ENCODE results near the gene FANCE.

The FANCE gene

DNA sequence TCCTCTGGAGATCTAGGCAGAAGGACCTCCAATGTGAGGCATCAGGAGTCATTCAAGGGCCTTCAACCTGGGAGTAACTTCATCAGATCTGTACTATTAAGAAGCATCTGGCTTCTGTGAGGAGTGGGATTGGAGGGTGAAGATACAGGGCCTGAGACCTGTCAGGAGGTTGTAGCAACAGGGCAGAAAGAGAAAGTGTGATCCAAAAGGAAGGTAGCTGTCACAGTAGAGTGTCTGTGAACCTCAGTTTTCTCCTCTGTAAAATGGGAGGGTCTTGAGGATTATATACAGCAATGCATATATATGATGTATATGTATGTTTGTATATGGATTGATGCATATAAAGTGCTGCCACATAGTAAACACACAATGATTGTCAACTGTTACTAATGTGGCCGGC lies 13.5 kb downstream of the FANCE start:
- in situ Hi-C loops (cut with MboI; ENCODE audit: low sequenced_read_pairs) = no loop called here

- in situ Hi-C loops (cut with MboI; ENCODE audit: low sequenced_read_pairs) = no loop called here
These were observed 16.2 kb downstream of the FANCE start, which contains the start of gene RPL10A for GRCh38 chr6:35468181-35468979. TSS of gene RPL10A (plus strand) at chr6:35468401. CDS start at chr6:35468435, 34 bp downstream.

DNA sequence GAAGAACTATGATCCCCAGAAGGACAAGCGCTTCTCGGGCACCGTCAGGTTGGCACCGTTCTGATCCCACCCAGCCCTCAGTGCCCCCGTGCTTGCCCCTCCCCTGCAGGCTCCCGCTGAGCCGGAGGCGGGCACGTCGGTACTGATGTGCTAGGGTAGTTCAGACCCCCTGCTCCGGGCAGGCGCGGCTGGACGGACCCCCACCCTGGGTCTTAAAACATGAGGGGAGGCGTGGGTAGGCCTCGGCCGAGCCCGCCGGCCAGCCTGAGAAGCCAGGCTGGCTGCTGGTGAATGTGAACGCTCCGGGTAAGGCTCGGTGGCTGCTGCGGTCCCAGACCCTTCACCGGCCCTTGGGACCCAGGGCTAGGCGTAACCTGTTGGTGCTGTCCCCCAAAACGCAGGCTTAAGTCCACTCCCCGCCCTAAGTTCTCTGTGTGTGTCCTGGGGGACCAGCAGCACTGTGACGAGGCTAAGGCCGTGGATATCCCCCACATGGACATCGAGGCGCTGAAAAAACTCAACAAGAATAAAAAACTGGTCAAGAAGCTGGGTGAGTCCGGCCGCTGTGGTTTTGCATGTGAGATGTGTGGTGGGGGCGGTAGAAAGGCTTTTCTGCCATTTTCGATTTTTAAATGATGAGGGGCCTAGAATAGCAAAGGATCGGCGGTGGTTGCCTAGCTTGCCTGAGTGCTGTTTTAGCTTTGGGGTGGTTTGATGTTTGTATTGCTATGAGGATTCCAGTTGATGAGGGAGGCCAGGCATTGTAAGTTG lies 17.0 kb downstream of the FANCE start:
- in situ Hi-C loops (cut with MboI; ENCODE audit: low sequenced_read_pairs) = no loop called here

DNA sequence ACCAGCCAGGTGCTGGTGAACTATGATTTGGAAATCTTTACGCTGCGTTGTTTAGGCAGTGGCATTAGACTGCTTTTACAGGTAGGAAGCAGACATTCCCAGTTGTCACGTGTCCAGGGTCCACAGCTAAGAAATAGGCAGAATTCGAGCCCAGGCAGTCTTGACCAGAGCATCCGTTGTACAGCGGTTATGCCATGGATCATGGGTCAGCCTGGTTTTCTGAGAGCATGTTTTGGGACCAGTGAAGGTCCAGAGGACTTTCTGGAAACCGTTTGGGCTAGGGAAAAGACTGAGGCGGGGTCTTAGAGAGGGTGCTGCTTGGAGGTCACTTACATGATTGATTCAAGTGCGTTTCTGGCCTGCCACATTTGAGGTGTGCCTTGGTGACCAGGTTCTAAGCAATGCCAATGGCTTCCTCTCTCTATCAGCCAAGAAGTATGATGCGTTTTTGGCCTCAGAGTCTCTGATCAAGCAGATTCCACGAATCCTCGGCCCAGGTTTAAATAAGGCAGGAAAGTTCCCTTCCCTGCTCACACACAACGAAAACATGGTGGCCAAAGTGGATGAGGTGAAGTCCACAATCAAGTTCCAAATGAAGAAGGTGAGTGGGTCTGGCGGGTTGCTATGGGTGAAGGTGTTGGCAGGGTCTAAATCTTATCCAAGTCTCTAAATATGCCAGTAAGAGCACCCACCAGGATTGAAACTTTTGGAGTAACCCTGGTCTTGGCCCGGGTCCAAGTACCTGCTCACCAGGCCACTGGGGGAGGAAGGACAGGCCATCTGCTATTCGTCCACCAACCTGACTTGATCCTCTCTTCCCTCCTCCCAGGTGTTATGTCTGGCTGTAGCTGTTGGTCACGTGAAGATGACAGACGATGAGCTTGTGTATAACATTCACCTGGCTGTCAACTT lies 17.9 kb downstream of the FANCE start:
- in situ Hi-C loops (cut with MboI; ENCODE audit: low sequenced_read_pairs) = no loop called here

GRCh38 chr6:35470663-35471120 lies 18.6 kb downstream of the FANCE start:
- in situ Hi-C loops (cut with MboI; ENCODE audit: low sequenced_read_pairs) = no loop called here

GRCh38 chr6:35471836-35472345 lies 19.8 kb downstream of the FANCE start:
- in situ Hi-C loops (cut with MboI; ENCODE audit: low sequenced_read_pairs) = no loop called here

GRCh38 chr6:35473075-35473849 lies 21.1 kb downstream of the FANCE start:
- in situ Hi-C loops (cut with MboI; ENCODE audit: low sequenced_read_pairs) = no loop called here

DNA sequence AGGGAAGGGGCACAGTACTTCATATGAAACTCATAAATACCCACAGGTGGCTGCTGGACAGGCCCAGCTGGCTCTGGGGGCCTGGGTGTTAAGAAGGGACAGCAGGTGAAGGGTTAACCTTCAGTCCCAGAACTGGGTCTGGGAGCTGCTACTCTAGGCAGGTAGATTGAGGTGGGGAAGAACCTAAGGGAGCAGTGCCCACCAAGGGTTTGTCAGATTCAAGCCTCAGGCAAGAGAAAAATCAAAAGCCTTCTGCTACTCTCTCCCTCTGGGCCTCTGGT lies 21.7 kb downstream of the FANCE start:
- in situ Hi-C loops (cut with MboI; ENCODE audit: low sequenced_read_pairs) = no loop called here

DNA sequence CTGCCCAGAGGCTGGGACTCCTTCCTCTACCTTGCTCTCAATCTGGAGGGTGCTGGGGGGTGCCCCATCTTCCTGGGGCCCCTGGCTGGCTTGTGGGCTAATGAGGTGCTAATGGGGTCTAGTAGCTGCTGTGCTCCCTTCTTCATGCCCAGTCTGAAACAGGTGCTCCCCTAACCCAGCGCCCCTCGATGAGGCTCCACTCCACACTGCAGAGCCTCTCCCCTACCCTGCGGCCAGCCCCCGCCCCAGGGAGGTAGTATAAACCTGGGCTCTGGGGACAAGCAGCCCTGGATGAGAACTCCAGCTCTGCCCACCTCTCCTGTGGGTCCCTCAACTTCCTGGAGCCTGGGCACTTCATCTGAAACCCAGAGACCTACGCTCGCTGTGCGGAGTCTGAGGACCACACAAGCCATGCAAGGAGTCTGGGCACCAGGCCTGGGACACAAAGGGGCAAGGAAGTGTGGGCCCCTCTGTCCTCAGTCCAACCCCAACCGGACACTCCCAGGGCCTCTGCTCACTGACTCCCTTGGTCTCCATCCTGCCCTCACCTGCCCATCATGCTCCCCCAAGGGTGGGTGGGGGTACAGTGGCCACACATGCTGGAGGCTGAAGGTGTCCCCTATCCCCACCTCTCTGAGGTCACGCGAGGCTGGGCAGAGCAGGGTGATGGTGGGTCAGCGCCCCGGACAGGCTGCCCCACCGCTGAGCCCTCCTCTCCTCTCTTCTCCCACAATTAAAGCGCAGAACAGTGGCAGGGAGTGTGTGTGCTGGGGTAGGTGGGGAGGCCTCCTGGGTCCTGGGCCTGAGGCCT lies 22.2 kb downstream of the FANCE start:
- in situ Hi-C loops (cut with MboI; ENCODE audit: low sequenced_read_pairs) = no loop called here

- in situ Hi-C loops (cut with MboI; ENCODE audit: low sequenced_read_pairs) = no loop called here
These were observed 22.9 kb downstream of the FANCE start for GRCh38 chr6:35474942-35475570.

GRCh38 chr6:35475573-35475972 lies 23.4 kb downstream of the FANCE start:
- in situ Hi-C loops (cut with MboI; ENCODE audit: low sequenced_read_pairs) = no loop called here

DNA sequence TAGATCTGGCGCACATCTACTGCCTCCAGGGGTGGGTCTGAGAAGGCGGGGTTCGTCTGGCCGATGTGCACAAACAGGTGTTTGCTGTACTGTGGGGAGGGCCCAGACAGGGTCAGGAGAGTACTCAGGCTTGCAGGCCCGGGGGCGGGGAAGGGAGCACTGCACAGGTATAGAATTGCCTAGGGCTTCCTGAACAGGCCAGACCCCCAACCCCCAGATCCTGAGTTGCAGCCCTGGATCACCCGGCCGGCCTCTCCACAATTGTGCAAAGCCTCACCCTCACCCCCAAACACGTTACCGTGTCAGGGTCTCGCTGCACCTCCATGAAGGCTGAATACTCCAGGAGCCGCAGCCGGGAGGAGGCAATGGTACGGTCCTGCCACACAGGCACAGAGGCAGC lies 23.9 kb downstream of the FANCE start:
- in situ Hi-C loops (cut with MboI; ENCODE audit: low sequenced_read_pairs) = no loop called here

DNA sequence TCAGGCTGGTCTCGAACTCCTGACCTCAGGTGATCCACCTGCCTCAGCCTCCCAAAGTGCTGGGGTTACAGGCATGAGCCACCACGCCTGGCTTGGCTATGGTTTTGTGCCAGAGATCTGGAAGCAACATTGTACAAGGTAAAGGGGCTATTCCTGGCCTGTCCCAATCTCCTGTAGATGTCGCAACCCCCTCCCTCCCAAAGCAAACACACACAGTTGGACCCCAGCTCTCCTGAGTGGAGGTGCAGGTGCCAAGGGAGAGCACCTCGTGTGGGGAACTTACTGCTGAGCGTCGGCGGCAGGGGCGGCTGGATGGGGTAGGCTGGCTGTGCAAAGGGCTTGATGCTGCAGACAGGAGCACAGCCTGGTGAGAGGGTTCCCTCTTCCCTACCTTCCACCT lies 24.9 kb downstream of the FANCE start:
- in situ Hi-C loops (cut with MboI; ENCODE audit: low sequenced_read_pairs) = no loop called here

DNA sequence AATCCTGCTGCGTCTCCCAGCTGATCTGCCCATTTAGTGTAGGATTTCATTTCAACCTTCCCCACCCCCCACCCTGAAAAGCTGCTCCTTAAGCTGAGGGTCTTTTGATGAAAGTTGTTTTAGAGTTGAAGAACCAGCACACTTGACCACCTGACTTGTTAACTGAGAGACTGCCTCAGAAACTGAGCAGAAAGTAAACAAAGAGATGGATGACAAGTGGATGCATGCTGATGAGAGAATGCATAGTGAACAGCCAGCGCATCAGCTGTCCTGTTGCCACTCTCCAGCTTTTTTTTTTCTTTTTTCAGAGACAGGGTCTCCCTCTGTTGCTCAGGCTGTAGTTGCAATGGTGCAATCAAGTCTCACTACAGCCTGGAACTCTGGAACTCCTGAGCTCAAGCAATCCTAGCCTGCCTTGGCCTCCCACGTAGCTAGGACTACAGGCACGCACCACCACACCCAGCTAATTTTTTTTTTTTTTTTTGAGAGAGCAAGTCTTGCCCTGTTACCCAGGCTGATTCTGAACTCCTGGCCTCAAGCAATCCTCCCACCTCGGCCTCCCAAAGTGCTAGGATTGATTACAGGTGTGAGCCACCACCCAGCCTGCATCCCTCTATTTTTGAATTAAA lies 25.5 kb downstream of the FANCE start:
- in situ Hi-C loops (cut with MboI; ENCODE audit: low sequenced_read_pairs) = no loop called here

DNA sequence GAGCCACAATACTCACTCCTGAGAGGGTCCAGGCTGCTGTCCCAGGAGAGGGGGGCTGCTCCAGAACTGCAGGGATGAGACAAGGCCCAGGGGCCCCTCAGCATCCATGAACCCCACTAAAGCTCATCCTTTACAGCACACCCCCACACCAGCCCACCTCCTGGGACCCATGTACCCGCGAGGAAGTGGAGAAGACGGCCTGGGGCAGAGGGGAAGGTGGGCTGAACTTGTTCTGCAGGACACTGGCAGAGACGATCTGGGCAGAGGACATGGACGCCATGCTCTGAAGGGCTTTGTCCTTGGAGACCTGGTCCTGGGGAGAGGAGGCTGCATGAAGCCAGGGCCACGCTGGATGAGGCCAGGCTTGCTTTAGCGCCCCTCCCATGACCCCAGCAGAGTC lies 26.1 kb downstream of the FANCE start:
- in situ Hi-C loops (cut with MboI; ENCODE audit: low sequenced_read_pairs) = no loop called here

- in situ Hi-C loops (cut with MboI; ENCODE audit: low sequenced_read_pairs) = no loop called here
These were observed 28.0 kb downstream of the FANCE start for GRCh38 chr6:35480176-35480575.

DNA sequence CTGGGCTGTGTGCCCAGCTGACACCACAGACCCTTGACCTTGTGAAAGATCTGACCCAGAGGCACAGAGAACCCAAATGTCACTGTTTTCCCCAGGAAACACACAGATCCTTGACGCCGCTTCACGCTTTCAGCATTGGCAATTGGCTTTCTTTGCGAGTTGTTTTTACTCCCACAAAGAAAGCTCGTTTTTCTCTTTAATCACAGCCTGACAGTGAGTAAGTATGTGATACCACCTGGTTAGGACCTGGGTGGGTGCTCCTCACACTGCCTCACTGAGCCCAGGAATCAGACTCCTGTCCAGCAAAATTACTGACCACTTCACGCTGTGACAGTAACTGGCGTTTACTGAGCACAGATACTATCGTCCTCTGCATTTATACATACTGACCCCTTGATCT lies 29.1 kb downstream of the FANCE start:
- in situ Hi-C loops (cut with MboI; ENCODE audit: low sequenced_read_pairs) = no loop called here

DNA sequence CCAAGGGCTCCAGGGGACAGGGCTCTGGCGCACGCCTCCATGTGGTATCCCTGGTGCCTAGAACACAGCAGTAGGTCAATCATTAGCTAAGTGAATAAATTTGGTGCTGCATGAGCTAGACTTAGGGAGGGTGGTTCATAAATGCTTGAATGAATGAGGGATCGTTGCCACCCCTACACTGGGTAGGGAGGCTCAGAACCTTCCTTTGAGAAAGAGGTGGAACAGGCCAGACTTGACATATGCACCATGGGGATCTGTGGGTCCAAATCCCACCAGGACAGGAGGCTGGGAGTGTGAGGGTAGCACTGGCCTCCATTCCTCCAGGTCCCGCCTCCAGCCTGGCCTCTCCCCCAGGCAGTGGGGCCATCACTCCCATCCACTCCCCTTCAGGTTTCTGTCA lies 30.9 kb downstream of the FANCE start:
- in situ Hi-C loops (cut with MboI; ENCODE audit: low sequenced_read_pairs) = no loop called here

DNA sequence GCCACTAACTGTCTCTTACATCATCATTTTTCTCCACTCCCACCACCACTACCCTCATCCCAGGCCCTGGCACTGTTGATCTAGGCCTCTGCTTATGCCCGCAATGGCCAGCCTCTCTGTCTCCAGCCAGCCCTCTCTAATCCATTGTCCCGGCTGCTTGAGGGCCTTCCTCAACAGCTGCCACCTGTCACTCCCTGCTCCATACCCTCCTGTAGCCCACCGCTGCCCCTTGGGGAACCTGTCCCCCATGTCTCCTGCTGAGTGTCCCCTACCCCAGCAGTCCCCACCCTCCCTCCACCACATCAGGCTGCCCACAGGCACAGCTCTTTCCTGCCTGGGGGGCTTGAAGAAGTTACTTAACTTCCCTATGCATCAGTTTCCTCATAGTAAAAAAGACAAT lies 31.4 kb downstream of the FANCE start:
- in situ Hi-C loops (cut with MboI; ENCODE audit: low sequenced_read_pairs) = no loop called here
